ENCODE data around the gene TAF4.
"Not testable (repeated sequence)": the region's sequence is repeated elsewhere in the genome, so short reads cannot be mapped to it uniquely, and the experiment has no call there.

Gene TAF4

GRCh38 chr20:62079166-62079565 lies 13.5 kb upstream of the TAF4 start:
- DNase-seq = no peak

GRCh38 chr20:62073323-62073722 lies 7.6 kb upstream of the TAF4 start:
- DNase-seq = no peak

DNA sequence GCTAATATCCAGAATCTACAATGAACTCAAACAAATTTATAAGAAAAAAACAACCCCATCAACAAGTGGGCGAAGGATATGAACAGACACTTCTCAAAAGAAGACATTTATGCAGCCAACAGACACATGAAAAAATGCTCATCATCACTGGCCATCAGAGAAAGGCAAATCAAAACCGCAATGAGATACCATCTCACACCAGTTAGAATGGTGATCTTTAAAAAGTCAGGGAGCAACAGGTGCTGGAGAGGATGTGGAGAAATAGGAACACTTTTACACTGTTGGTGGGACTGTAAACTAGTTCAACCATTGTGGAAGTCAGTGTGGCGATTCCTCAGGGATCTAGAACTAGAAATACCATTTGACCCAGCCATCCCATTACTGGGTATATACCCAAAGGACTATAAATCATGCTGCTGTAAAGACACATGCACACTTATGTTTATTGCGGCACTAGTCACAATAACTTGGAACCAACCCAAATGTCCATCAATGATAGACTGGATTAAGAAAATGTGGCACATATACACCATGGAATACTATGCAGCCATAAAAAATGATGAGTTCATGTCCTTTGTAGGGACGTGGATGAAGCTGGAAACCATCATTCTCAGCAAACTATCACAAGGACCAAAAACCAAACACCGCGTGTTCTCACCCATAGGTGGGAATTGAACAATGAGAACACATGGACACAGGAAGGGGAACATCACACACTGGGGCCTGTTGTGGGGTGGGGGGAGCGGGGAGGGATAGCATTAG lies 6.2 kb upstream of the TAF4 start:
- DNase-seq = not testable (repeated sequence)

DNA sequence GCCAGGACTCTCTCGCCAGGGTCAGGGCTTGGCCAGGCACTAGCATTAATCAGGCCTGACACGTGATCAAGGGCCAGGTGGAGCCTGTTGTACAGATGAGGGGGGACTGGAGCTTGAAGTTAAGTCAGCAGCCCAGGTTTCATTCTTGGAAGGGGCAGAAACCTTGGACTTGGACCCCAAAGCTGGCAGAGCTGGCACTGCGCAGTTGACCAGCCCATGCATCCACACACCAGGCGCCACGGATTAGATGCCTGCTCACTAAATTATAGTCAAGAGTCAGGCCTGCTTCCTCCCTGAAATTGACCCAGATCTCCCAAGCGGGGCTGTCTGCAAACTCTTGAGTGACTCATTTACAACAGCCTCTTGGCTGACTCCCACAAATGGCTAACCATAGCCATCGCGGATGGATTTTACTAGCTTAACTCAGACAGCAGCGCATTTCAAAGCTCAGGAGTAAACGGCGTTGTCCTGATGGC lies 4.1 kb upstream of the TAF4 start:
- DNase-seq = no peak

- DNase-seq = no peak
These were observed 3.3 kb upstream of the TAF4 start for GRCh38 chr20:62068997-62069396.

DNA sequence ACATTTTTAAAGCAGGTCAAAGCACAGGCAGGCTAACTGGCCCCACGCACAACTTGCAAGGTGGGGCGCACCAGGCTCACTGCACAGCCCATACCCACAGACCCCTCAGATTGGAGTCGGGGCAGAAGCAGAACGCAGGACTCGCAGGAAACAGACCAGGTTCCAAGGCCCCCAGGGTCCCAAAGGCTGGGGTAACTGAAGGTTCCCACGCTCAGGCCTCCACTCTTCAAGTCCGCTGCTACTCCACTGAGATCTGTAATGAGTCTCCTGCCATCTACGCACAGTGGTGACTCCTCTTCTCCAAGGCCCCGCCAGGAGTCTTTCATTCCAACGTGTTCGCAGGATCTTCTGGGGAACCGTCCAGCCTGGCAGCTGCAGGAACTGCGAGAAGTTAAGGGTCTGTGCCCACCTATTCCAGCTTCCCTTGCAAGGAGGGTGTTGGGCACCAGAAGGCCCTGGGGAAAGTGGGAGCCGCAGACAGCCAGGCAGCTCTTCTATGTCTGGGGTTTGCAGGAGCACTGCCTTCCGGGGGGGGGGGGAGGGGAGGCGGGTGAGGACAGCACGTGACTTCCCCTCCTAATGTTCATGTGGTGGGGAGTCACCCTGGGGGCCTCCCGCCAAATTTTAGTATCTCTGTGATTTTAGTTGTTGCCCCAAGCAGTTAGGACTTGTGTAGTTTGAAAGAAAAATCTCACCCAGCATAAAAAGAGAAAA lies 2.0 kb upstream of the TAF4 start:
- peak; percentile 24 for DNase-seq

GRCh38 chr20:62066983-62067433 lies 1.3 kb upstream of the TAF4 start:
- peak; percentile 21 for DNase-seq

GRCh38 chr20:62066339-62066982 lies 780 bp upstream of the TAF4 start:
- no peak for DNase-seq

DNA sequence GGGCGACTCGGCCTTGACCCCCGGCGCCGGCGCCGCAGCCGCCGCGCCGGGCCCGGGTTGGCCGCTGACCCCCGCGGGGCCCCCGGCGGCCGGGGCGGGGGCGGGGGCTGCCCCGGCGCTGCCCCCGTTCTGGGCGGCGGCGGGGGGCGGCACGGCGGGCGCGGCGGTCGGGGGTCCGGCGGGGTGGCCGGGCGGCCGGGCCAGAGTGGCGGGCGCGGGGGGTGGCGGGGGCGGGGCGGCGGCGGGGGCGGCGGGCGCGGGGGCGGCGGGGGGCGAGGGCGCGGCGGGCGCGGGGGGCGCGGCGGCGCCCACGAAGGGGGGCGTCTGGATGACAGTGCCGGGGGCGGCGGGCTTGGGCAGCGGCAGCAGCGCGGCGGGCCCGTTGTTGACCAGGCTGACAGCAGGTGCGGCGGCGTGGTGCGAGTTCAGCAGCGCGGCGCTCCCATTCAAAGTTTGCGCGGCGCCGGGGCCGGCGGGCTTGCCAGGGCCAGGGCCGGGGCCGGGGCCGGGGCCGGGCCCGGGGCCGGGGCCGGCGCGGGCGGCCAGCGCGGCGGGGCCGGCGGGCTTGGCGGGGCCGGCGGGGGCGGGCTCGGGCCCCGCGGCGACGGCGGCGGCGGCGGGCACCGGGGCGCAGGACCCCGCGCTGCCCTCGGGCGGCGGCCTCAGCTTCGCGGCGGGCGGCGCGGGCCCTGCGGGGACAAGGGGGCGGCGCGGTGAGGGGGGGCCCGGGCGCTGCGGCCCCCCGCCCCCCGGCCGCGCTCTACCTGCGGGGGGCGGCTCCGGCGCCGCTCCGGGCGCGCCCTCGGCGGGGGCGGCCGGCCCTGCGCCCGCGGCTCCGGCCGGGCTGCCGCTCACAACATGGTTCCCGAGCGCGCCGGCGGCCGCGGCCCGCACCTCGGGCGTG lies 659 bp downstream of the TAF4 start:
- no peak for DNase-seq

DNA sequence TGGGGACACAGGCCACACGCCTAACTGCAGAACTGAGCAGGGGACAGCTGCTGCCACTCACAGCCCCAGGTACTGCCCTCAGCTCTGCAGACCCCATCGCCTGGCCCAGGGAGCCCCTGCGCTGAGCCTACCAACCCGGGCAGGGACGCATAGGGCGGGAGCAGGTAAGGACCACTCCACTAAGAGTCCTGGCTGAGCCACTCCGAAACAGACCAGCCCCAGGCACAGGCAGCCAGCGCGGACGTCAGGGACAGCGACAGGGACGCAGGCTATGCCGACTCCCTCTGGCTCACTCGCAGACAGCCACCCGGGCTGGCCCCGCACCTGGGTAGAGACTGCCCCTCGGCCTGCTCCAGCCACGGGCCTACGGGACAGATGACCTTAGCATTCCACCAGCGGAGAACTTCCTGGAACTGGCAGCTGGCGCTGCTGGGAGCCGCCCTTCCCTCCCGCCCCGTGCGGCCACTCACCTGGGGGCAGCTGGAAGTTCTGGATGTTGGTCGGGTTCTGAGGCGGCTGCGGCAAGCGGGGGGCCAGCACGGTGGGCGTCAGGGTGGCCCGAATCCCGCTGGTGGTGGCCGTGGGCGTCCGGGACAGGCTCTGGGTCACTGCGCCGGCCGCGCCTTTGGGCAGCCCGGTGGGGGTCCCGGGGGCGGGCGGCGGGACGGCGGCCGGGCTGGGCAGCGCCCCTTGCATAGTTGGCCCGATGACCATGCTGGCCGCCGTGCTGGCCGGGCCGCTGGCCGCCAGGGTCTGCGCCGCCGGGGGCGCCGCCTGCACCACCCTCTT lies 1.5 kb downstream of the TAF4 start:
- DNase-seq = no peak

DNA sequence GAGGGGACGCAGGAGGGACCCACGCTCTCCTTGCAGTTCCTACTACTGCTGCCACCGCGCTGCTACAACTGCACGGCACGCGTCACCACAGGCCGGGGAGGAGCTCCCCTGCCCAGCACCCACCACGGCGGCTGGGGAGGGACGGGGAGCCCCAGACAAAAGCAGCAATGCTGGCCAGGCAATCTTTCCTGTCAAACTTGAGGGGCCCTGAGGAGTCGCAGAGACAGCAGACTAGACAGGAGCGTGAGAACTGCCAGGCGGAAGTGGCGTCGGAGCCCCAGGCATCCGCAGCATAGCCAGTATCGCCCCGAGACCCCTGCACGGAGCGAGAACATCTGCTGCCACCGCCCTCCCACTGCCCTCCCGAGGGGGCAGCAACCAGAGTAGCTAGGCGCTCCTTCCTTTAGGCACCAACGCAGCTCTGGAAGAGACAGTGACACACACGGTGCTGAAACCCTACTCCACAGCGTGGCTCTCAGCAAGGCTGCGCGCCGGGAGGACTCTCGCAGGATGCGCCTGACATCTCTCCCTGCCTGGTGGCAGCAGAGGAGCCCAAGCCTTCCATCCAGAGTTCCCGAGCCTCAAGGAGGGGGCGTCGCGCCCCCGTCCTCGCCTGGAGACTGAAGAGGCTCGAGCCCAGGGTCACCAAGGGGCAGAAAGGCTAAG lies 2.2 kb downstream of the TAF4 start:
- no peak for DNase-seq

DNA sequence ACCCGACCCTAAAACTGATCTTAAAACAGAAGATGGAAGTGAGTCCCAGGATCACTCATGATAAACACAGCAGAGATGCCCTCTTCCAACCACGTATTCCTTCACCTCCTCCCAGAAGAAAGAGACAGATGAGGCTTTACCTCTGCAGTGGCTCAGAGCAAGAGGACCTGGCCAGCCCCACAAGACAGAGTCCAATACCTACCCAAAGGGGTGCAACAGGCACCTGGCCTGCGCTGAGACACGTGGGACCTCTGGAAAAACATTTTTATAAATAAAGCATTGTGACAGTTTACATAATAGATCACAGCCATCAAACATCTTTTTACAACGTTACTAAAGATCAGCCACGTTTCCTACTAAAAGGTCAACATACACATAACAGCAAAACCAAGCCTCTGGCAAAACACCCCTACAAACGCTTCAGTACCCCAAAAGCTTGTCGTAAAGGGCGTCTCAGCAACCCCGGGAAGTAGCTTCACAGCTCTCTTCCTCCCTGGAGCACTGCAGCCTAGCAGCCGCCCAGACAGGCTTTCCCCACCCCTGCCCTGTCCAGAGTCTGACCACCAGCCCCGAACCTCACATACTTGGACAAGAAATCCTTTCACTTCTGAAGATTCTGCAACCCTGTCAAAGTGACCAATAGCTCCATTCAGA lies 2.9 kb downstream of the TAF4 start:
- DNase-seq = no peak

- DNase-seq = no peak
These were observed 3.7 kb downstream of the TAF4 start for GRCh38 chr20:62061851-62062423.

DNA sequence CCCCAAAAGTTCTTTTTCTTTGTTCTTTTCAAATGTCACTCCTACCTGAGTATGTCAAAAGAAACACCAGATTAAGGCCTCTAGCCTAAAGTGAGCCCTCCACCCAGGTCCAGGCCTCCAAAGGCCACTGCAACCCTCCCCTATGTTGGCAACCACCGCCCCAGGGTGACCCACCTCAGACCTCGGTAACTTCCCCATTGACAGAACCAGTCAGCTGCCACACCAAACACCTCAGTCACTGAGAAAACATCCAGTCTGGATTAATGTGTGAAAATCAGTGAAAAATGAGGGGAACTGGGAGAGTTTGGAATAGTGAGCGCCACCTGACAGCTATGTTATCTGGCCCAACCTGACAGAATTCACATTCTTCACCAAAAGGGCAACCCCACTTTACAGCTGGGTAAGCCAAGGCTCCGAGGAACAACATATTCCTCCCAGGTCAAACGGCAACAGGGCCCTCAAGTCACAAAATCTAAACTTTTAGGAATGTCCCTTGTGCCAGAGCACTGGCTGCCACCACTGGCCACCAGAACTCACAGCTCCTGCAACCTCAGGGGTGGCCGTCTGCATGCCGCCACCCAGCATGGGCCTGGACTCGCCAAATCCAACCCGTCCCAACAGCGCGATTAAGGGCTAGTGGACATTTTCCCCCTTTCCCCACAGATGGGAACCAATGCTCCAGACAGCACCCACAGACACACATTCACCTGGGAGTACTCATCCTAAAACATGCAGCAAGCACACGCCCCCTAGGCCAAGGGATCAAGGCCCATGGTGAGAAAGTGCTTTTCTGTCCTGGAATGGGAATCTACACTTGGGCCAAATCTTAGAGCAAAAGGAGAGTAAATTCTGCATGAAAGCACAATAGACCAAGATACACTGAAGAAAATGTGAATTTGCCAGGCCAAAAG lies 4.8 kb downstream of the TAF4 start:
- DNase-seq = no peak

- no peak for DNase-seq
These were observed 5.6 kb downstream of the TAF4 start for GRCh38 chr20:62059920-62060630.

DNA sequence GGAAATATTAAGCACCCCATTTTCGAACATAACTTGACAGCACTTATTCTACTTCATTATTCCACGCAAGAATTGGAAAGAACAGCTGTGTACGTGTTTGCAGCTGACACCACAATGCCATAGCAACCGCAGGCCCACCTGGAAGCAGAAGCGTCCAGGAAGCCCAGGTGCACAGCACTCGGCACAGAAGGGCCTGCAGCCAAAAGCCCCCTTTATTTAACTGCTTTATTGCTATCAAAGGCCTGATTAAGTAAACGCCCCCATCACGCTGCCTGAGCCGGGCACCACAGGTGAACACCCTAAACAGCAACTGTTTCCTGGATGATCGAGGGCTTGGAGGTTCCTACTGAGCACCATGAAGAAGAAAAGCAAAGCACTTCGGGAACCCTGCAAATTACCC lies 6.3 kb downstream of the TAF4 start:
- DNase-seq = no peak

GRCh38 chr20:62058941-62059340 lies 6.7 kb downstream of the TAF4 start:
- no peak for DNase-seq

GRCh38 chr20:62056975-62057374 lies 8.7 kb downstream of the TAF4 start:
- no peak for DNase-seq

DNA sequence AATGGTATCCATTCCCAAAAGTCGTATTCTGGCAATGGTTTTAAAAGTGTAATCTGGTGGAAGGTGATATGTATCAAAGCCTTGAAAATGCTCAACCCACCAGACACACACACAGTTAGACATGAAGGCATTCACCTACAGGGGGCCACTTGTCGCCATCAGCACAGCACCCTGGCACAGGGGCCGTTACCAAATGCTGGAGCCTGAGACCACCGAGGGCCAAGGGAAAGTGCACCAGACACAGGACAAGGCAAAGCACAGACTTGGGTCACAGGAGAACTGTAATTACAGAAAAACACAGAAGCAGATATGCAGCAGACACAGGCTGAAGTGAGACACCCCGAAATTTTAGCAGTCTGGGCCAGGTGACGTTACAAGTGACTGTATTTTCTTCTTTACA lies 9.3 kb downstream of the TAF4 start:
- no peak for DNase-seq

All from CD4-positive, alpha-beta T cell treated with Interleukin-10 for 1 hour (primary cell).